GM12874 (cell line): ENCODE data around the gene PPP2R5B.

Source experiments
- TF ChIP-seq, protein P1 (sequence below): IDR thresholded peaks from 2 replicates; pipeline ENCODE4 v1.5.1; 2011; ENCODE audit warnings: low read depth, mild to moderate bottlenecking, control low read depth, low read length, moderate library complexity; ENCODE audit not compliant: insufficient read depth

PPP2R5B gene

DNA sequence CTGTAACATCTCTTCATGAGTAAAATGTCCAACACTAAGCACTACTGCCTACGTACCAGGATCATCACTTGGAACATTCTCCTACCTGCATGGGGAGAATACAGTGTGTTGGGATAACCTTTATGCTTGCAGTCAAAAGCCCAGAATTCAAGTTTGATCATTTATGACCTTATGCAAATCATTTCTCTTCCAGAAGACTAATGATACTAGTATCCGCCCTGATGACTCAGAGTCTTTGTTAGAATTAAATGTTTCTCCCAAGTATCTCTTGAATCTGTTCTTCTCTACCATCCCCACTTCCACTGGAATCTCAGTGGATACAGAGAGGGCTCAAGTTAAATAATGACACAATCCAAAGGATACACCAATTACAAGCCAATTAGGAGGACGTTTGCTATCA is 35.0 kb downstream of the PPP2R5B start:
- TF ChIP-seq, protein P1, sequence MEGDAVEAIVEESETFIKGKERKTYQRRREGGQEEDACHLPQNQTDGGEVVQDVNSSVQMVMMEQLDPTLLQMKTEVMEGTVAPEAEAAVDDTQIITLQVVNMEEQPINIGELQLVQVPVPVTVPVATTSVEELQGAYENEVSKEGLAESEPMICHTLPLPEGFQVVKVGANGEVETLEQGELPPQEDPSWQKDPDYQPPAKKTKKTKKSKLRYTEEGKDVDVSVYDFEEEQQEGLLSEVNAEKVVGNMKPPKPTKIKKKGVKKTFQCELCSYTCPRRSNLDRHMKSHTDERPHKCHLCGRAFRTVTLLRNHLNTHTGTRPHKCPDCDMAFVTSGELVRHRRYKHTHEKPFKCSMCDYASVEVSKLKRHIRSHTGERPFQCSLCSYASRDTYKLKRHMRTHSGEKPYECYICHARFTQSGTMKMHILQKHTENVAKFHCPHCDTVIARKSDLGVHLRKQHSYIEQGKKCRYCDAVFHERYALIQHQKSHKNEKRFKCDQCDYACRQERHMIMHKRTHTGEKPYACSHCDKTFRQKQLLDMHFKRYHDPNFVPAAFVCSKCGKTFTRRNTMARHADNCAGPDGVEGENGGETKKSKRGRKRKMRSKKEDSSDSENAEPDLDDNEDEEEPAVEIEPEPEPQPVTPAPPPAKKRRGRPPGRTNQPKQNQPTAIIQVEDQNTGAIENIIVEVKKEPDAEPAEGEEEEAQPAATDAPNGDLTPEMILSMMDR = no peak

DNA sequence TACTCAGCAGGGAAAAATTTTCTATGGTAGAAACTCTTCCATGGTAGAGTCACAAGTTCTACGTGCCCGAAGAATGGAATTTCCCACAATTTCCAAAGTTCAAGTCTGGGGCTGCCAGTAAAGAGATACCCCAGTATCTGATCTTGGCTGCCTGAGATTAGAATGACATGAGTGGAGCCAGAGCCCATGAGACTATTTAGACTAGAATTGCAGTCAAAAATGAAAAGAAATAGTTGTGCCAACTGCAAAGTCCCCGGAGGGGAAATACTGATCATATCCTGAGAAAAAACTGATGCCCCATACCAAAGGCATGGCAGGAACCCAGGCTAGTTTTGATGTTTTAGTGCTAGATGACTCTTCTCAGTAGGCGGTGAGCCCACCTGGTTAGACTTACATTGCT is 36.2 kb downstream of the PPP2R5B start:
- TF ChIP-seq, protein P1 = no peak

DNA sequence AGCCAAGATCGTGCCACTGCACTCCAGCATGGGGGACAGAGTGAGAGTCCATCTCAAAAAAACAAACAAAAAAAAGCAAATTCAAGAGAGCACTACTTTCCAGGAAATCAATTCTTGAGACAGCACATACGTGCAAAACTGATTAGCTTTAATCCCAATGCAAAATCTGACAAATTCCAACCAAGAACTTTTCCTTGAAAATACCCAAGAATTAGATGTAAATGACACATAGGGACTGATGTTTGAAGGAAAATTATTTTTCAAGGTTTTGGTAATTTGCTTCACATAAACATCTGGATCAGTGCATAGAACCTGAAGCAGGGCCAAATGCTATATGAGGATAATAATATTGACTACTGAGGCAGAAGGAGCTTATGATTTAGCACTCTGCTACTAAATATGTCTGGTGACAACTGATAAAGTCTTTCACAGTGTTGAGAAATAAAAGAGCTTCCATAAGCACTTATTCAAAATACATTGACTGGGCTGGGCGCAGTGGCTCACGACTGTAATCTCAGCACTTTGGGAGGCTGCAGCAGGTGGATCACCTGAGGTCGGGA is 38.7 kb downstream of the PPP2R5B start:
- TF ChIP-seq, protein P1 = no peak

DNA sequence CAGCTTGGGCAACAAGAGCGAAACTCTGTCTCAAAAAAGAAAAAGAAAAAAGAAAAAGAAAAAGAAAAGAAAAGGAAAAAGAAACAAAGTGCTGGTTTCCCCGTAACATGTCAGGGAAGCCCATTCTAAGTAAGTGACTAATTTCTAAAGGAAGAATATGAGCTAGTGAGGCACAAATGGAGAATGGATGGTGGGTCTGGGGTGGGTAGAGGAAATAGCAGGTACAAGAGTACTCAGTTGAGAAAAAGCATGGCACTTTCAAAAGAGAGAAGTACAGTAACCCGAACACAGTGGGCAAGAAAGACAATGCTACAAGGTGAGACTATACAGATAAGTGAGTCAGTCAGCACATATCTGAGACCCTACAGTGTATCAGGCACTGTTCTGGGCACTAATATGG is 42.9 kb downstream of the PPP2R5B start:
- TF ChIP-seq, protein P1 = no peak

DNA sequence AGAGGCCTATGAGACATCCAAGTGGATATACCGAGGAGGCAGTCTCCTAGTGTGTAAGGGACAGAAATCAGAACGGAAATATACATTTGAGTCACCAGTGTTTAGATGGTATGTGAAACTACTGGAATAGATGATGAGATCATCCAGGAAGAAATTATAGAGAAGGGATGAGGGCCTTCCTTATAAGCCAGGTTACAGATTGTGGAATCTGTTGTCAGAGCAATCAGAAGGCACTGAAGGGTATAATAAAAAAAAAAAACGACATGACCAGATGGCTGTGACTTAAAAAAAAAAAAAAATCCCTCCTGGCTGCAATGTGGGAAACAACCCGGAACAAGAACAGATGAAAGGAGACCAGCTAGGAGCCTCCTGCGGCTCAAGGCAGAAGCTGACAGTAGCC is 44.7 kb downstream of the PPP2R5B start:
- TF ChIP-seq, protein P1 = no peak

DNA sequence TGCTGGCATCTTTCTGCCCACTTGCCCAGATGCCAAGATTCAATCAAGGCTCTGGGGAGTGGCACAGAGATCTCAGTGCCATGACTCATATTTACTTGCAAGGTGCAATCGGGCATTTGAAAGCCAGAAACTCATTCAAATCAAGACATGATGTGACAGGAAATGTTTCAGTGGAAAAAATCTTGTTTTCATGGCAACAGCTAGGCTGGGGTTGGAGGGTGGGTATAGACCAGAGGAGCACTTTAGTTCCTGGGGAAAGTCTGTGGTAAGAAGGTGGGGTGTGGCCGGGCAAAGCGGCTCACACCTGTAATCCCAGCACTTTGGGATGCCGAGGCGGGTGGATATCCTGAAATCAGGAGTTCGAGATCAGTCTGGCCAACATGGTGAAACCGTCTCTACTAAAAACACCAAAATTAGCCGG is 46.3 kb downstream of the PPP2R5B start:
- TF ChIP-seq, protein P1 = no peak

DNA sequence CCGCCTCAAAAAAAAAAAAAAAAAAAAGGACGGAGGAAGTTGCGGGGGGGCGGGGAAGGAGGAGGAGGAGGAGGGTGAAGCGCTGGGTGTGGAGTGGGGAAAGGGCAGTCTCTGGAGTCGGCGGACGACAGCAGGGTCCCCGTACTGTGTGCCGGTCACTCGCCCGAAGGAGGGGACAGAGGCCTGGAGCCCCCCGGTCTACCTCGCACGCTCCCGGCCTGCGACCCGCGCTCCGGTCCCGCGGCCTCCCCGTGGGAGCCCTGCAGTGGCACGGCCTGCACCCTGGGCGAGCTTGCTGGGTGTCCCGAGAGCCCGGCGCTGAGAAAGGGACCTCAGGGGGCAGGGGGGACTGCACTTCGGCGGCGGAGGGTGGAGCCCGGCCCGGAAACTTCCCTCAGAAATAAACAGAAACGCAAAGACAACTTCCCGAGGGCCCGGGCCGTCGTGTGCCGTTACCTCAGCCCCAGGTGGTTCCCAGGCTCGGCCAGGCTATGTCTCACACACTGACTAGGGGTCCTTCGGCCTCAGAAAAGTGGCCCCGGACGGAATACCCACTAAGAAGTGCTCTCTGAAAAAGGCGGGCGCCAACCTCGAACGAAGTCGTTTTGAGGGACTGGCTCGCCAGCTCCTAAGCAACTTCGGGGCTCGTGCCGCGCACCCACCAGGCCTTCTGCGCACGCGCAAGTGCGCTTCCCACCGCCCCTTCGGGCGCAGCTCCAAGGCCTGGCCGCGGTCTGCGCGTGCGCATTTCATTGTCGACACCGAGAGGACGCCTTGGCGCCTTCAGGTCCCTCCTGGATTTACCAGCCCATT is 47.1 kb downstream of the PPP2R5B start, which contains the start of gene MAJIN:
Gene MAJIN (minus strand): TSS at position 688 of the 813 bp plus-strand sequence. CDS start 12,703 bp downstream, outside the sequence.
- TF ChIP-seq, protein P1 = no peak
